T-helper 2 cell treated with Interferon-gamma antibody and Interleukin-4, amounts not matched to agents 5 μg/mL and 100 μg/mL, for 36 hours (primary cell): ENCODE measurements around the gene MXD4.

ENCODE experiments used
- DNase-seq: peaks from one replicate; pipeline ENCODE4 v3.0.0; 2021; ENCODE audit warnings: low spot score
- H3K27ac Mint-ChIP-seq: one replicate; pipeline ENCODE4 v1.8.0; 2021; ENCODE audit warnings: mild to moderate bottlenecking, mixed read lengths
- H3K27me3 Mint-ChIP-seq: one replicate; pipeline ENCODE4 v1.8.0; 2021; ENCODE audit warnings: low read depth, mixed read lengths
- H3K36me3 Mint-ChIP-seq: one replicate; pipeline ENCODE4 v1.8.0; 2021; ENCODE audit warnings: low read depth, mixed read lengths
- H3K4me1 Mint-ChIP-seq: one replicate; pipeline ENCODE4 v1.8.0; 2021; ENCODE audit warnings: low read depth, mixed read lengths
- H3K4me3 Mint-ChIP-seq: one replicate; pipeline ENCODE4 v1.8.0; 2022; ENCODE audit warnings: mild to moderate bottlenecking, moderate library complexity, mixed read lengths
- H3K9me3 Mint-ChIP-seq: one replicate; pipeline ENCODE4 v1.8.0; 2021; ENCODE audit warnings: mixed read lengths

Gene MXD4

GRCh38 chr4:2266821-2267220, 4.9 kb upstream of the MXD4 start:
- no peaks in the 10 kb centered on the region for H3K9me3 Mint-ChIP-seq
- no peaks in the 10 kb centered on the region for H3K36me3 Mint-ChIP-seq
- no peak overlapping the region for H3K27ac Mint-ChIP-seq
- no peak for DNase-seq
- no peaks in the 10 kb centered on the region for H3K4me1 Mint-ChIP-seq
- H3K27me3 Mint-ChIP-seq, result no peaks in the 10 kb centered on the region
- no peak overlapping the region for H3K4me3 Mint-ChIP-seq

- Mint-ChIP-seq H3K4me1 (no peaks in the 10 kb centered on the region), H3K27me3 (no peaks in the 10 kb centered on the region), H3K4me3 (no peak overlapping the region), H3K36me3 (no peaks in the 10 kb centered on the region), H3K9me3 (no peaks in the 10 kb centered on the region), H3K27ac (no peak overlapping the region)
- DNase-seq, result no peak
Observed at GRCh38 chr4:2266181-2266580, 4.3 kb upstream of the MXD4 start.

- Mint-ChIP-seq H3K4me3 (no peak overlapping the region), H3K9me3 (no peaks in the 10 kb centered on the region), H3K4me1 (no peaks in the 10 kb centered on the region), H3K27ac (no peak overlapping the region), H3K36me3 (no peaks in the 10 kb centered on the region), H3K27me3 (no peaks in the 10 kb centered on the region)
- DNase-seq, result no peak
Observed at GRCh38 chr4:2265113-2266110, 3.5 kb upstream of the MXD4 start.

GRCh38 chr4:2264481-2265041, 2.7 kb upstream of the MXD4 start:
- Mint-ChIP-seq H3K9me3 (no peaks in the 10 kb centered on the region), H3K4me1 (no peaks in the 10 kb centered on the region), H3K27ac (no peak overlapping the region), H3K36me3 (no peaks in the 10 kb centered on the region), H3K27me3 (no peaks in the 10 kb centered on the region), H3K4me3 (no peak overlapping the region)
- DNase-seq, result no peak

GRCh38 chr4:2263926-2264321, 2.0 kb upstream of the MXD4 start:
- H3K27ac Mint-ChIP-seq, result no peak overlapping the region
- no peaks in the 10 kb centered on the region for H3K4me1 Mint-ChIP-seq
- no peaks in the 10 kb centered on the region for H3K9me3 Mint-ChIP-seq
- H3K27me3 Mint-ChIP-seq, result no peaks in the 10 kb centered on the region
- H3K36me3 Mint-ChIP-seq, result no peaks in the 10 kb centered on the region
- no peak overlapping the region for H3K4me3 Mint-ChIP-seq
- DNase-seq, result no peak

GRCh38 chr4:2262944-2263250, 988 bp upstream of the MXD4 start:
- Mint-ChIP-seq H3K36me3 (no peaks in the 10 kb centered on the region), H3K27me3 (no peaks in the 10 kb centered on the region), H3K4me1 (no peaks in the 10 kb centered on the region), H3K27ac (peak overlapping the region; percentile 70), H3K4me3 (peak overlapping the region; percentile 67), H3K9me3 (no peaks in the 10 kb centered on the region)
- no peak for DNase-seq

- Mint-ChIP-seq H3K27me3 (no peaks in the 10 kb centered on the region), H3K4me3 (peak overlapping the region; percentile 67), H3K4me1 (no peaks in the 10 kb centered on the region), H3K27ac (peak overlapping the region; percentile 86), H3K36me3 (no peaks in the 10 kb centered on the region), H3K9me3 (no peaks in the 10 kb centered on the region)
- peak; percentile 99 for DNase-seq
Observed at GRCh38 chr4:2262145-2262943, 435 bp upstream of the MXD4 start.

GRCh38 chr4:2261110-2261852, 628 bp downstream of the MXD4 start:
- Mint-ChIP-seq H3K9me3 (no peaks in the 10 kb centered on the region), H3K27me3 (no peaks in the 10 kb centered on the region), H3K4me1 (no peaks in the 10 kb centered on the region), H3K4me3 (peak overlapping the region; percentile 60), H3K27ac (peak overlapping the region; percentile 49), H3K36me3 (no peaks in the 10 kb centered on the region)
- DNase-seq, result peak; percentile 72

GRCh38 chr4:2260344-2261109, 1.4 kb downstream of the MXD4 start:
- H3K36me3 Mint-ChIP-seq, result no peaks in the 10 kb centered on the region
- no peak for DNase-seq
- H3K4me3 Mint-ChIP-seq, result peak overlapping the region; percentile 60
- H3K4me1 Mint-ChIP-seq, result no peaks in the 10 kb centered on the region
- H3K27ac Mint-ChIP-seq, result peak overlapping the region; percentile 49
- H3K9me3 Mint-ChIP-seq, result no peaks in the 10 kb centered on the region
- no peaks in the 10 kb centered on the region for H3K27me3 Mint-ChIP-seq

- Mint-ChIP-seq H3K9me3 (no peaks in the 10 kb centered on the region), H3K27me3 (no peaks in the 10 kb centered on the region), H3K4me3 (peak overlapping the region; percentile 21), H3K27ac (no peak overlapping the region), H3K4me1 (no peaks in the 10 kb centered on the region), H3K36me3 (no peaks in the 10 kb centered on the region)
- DNase-seq, result no peak
Observed at GRCh38 chr4:2259541-2260343, 2.2 kb downstream of the MXD4 start.

GRCh38 chr4:2259036-2259540, 2.8 kb downstream of the MXD4 start:
- no peaks in the 10 kb centered on the region for H3K36me3 Mint-ChIP-seq
- H3K4me3 Mint-ChIP-seq, result no peak overlapping the region
- H3K4me1 Mint-ChIP-seq, result no peaks in the 10 kb centered on the region
- no peaks in the 10 kb centered on the region for H3K27me3 Mint-ChIP-seq
- no peak overlapping the region for H3K27ac Mint-ChIP-seq
- no peak for DNase-seq
- H3K9me3 Mint-ChIP-seq, result no peaks in the 10 kb centered on the region
